Measurements from ENCODE around the gene BARHL1. TPM values are rescaled to one million over a fixed set of nuclear protein-coding genes. Genes with fewer than 3 reads are reported as not detected.
A peak's percentile ranks its signal among the peaks of the same experiment; 100 is the strongest.

Gene BARHL1
- polyA plus RNA-seq, 1 donor (not counting 4 experiments of a cell fraction or from before 2014, with no cell fraction given) = not detected

GRCh38 chr9:132577119-132577518 is 5.3 kb upstream of the BARHL1 start:
- Histone ChIP-seq H3K27ac (ENCODE audit: control insufficient read depth, insufficient read depth, low read length) (no peak overlapping the region), H2AFZ (ENCODE audit: control insufficient read depth, low read length) (no peak overlapping the region), H3K4me2 (ENCODE audit: control insufficient read depth, extremely low read depth, insufficient read depth, low read depth, low read length) (no peak overlapping the region), H3K36me3 (ENCODE audit: control insufficient read depth in 2 of 2, extremely low read depth in 1 of 2, insufficient read depth in 2 of 2, low read length in 2 of 2) (no peaks in the 10 kb centered on the region), H3K9ac (ENCODE audit: control insufficient read depth, extremely low read depth, insufficient read depth, low read length) (no peak overlapping the region), H3K4me3 (ENCODE audit: control insufficient read depth in 2 of 3, extremely low read depth in 1 of 3, insufficient read depth in 2 of 3, low read depth in 1 of 3, low read length in 3 of 3) (no peak overlapping the region), H3K4me1 (ENCODE audit: control insufficient read depth, extremely low read depth, insufficient read depth, low read length) (peaks cover 4% of the 10 kb centered on the region), H3K79me2 (ENCODE audit: control insufficient read depth, insufficient read depth, low read length) (no peaks in the 10 kb centered on the region), H3K9me3 (ENCODE audit: control insufficient read depth, low read depth, low read length) (no peaks in the 10 kb centered on the region), H3K27me3 (ENCODE audit: control insufficient read depth, extremely low read depth, insufficient read depth, low read length) (peaks cover 67% of the 10 kb centered on the region), H4K20me1 (ENCODE audit: control insufficient read depth, extremely low read depth, insufficient read depth, low read length) (peaks cover 14% of the 10 kb centered on the region), H3K9me1 (ENCODE audit: control insufficient read depth, extremely low read depth, insufficient read depth, low read length) (peaks cover 2% of the 10 kb centered on the region)
- DNase-seq (ENCODE audit: low read depth, low spot score) (no peak), FAIRE-seq (no peak)
- dilution Hi-C loops (cut with MboI; ENCODE audit: extremely low pct_ligation_motif_present, low sequenced_read_pairs) = no loop called here
- TF ChIP-seq CTCF (optimal IDR thresholded peaks at IDR 0.05 in 1 of 3, IDR thresholded peaks at IDR 0.05 in 1 of 3, conservative IDR thresholded peaks at IDR 0.05 in 1 of 3; ENCODE audit: extremely low read depth in 1 of 3, insufficient read depth in 2 of 3, low read length in 3 of 3) (no peak), EZH2 (IDR thresholded peaks at IDR 0.05; ENCODE audit: low read length) (no peak)

- TF ChIP-seq EZH2 (IDR thresholded peaks at IDR 0.05; ENCODE audit: low read length) (peak; percentile 78), CTCF (optimal IDR thresholded peaks at IDR 0.05 in 1 of 3, IDR thresholded peaks at IDR 0.05 in 1 of 3, conservative IDR thresholded peaks at IDR 0.05 in 1 of 3; ENCODE audit: extremely low read depth in 1 of 3, insufficient read depth in 2 of 3, low read length in 3 of 3) (no peak)
Observed at GRCh38 chr9:132578367-132578932, 4.0 kb upstream of the BARHL1 start.

More at GRCh38 chr9:132578367-132578932, 4.0 kb upstream of the BARHL1 start:
- no peak for FAIRE-seq
- Histone ChIP-seq H3K27me3 (ENCODE audit: control insufficient read depth, extremely low read depth, insufficient read depth, low read length) (peaks cover 78% of the 10 kb centered on the region), H3K9me1 (ENCODE audit: control insufficient read depth, extremely low read depth, insufficient read depth, low read length) (peaks cover 2% of the 10 kb centered on the region), H3K4me2 (ENCODE audit: control insufficient read depth, extremely low read depth, insufficient read depth, low read depth, low read length) (no peak overlapping the region), H3K27ac (ENCODE audit: control insufficient read depth, insufficient read depth, low read length) (no peak overlapping the region), H3K4me1 (ENCODE audit: control insufficient read depth, extremely low read depth, insufficient read depth, low read length) (peaks cover 4% of the 10 kb centered on the region), H3K9ac (ENCODE audit: control insufficient read depth, extremely low read depth, insufficient read depth, low read length) (no peak overlapping the region), H2AFZ (ENCODE audit: control insufficient read depth, low read length) (no peak overlapping the region), H3K9me3 (ENCODE audit: control insufficient read depth, low read depth, low read length) (no peaks in the 10 kb centered on the region), H4K20me1 (ENCODE audit: control insufficient read depth, extremely low read depth, insufficient read depth, low read length) (peaks cover 19% of the 10 kb centered on the region), H3K36me3 (ENCODE audit: control insufficient read depth in 2 of 2, extremely low read depth in 1 of 2, insufficient read depth in 2 of 2, low read length in 2 of 2) (no peaks in the 10 kb centered on the region), H3K79me2 (ENCODE audit: control insufficient read depth, insufficient read depth, low read length) (no peaks in the 10 kb centered on the region), H3K4me3 (ENCODE audit: control insufficient read depth in 2 of 3, extremely low read depth in 1 of 3, insufficient read depth in 2 of 3, low read depth in 1 of 3, low read length in 3 of 3) (no peak overlapping the region)
- dilution Hi-C loops (cut with MboI; ENCODE audit: extremely low pct_ligation_motif_present, low sequenced_read_pairs) = no loop called here
- DNase-seq (ENCODE audit: low read depth, low spot score) = no peak
